GM12874 (cell line): ENCODE measurements around the gene LPP.

Source experiments
- TF ChIP-seq, protein P1 (sequence below): IDR thresholded peaks from 2 replicates; pipeline ENCODE4 v1.5.1; 2011; ENCODE audit warnings: low read depth, mild to moderate bottlenecking, control low read depth, low read length, moderate library complexity; ENCODE audit not compliant: insufficient read depth

Gene LPP

DNA sequence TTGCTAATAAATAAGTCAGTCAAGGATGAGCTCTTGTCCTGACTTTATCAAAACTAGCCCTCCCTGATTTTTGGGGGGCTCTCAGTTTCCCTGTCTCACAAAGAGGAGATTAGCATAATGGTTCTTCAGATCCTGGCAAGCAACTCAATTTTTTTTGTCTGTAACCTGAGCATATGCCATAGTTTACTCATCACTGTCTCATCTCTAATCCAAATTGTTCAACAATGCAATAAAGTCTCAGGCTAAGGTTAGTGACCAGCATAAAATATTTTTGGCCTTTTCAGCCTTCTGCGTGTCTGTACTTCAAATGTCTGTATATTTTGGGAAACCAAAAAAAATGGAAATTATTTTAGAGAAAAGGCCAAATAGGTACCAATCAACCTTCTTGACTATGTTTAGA, 552.2 kb downstream of the LPP start:
- TF ChIP-seq, protein P1, sequence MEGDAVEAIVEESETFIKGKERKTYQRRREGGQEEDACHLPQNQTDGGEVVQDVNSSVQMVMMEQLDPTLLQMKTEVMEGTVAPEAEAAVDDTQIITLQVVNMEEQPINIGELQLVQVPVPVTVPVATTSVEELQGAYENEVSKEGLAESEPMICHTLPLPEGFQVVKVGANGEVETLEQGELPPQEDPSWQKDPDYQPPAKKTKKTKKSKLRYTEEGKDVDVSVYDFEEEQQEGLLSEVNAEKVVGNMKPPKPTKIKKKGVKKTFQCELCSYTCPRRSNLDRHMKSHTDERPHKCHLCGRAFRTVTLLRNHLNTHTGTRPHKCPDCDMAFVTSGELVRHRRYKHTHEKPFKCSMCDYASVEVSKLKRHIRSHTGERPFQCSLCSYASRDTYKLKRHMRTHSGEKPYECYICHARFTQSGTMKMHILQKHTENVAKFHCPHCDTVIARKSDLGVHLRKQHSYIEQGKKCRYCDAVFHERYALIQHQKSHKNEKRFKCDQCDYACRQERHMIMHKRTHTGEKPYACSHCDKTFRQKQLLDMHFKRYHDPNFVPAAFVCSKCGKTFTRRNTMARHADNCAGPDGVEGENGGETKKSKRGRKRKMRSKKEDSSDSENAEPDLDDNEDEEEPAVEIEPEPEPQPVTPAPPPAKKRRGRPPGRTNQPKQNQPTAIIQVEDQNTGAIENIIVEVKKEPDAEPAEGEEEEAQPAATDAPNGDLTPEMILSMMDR: no peak

DNA sequence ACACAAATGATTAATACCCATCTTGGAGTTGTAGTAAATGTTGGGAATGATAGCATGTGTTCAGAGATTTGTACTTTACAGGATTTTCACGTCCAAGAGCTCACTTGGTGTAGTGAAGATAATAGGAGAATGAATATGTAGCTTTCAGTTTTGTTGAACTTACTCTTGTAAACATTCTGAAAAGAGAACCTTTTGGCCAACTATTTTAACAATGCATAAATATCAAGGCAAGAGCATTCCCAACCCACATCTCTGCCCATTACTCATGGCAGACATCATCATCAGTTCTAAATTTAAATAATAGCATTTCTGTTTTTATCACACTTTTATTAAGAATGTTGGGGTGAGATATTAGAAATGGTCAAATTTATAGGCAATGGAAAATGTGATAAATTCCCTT, 552.6 kb downstream of the LPP start:
- TF ChIP-seq, protein P1: no peak

DNA sequence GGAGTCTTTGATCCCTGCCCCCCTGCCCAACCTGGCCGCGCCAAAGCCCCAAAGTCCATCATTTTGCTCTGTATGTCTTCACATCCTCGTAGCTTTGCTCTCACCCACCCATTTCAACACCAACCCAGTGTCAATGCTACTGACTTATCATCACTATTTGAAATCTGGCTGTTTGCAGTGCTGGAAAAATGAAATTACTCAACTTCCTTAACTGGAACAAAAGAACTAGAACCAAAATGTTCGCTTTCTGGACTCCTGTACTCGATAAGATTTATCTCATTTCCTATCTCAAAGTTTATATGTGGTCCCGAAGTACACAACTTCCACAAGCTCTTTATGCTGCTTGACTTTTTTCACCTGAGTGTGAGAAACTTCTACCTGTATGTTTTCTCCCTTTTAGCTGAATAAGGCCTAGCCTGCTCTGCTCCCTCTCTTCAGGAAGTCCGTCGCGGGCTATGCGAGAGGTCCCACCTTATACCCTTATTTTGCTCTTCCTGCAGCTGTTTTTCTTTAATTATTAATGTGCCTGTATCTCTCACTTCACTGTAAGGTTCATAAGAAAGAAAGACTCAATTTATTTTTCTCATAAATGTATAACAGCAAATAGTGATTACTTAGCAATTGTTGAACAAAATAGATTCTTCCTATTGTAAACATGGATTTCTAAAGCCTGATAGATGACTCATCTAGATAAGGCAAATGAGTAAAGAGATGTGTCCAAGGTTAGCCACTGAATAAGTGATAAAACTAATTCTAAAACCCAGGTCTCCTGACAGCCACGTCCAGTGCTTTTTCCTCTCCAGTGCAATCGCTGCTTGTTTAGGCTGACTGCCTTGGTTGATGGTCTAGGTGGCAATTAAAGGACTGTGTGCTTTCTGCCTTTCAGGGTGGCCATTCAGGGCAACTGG, 553.7 kb downstream of the LPP start:
- TF ChIP-seq, protein P1: no peak

DNA sequence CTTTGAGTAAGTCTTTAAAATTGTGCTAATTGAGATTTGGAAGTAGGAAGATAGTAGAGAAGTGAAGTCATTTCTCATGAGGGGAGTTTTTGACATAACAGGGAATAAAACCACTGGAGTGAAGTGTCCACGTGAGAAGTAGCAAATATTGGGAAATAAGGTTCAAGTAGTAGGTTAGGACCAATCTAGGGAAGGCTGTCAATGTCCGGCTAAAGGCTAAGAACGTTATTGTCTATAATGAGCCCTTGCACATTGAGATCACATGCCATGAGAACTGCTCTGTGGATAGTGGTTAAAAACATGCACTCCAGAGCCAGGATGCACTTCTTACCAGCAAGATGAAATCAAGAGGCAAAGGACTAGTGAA, 557.9 kb downstream of the LPP start:
- TF ChIP-seq, protein P1: no peak

DNA sequence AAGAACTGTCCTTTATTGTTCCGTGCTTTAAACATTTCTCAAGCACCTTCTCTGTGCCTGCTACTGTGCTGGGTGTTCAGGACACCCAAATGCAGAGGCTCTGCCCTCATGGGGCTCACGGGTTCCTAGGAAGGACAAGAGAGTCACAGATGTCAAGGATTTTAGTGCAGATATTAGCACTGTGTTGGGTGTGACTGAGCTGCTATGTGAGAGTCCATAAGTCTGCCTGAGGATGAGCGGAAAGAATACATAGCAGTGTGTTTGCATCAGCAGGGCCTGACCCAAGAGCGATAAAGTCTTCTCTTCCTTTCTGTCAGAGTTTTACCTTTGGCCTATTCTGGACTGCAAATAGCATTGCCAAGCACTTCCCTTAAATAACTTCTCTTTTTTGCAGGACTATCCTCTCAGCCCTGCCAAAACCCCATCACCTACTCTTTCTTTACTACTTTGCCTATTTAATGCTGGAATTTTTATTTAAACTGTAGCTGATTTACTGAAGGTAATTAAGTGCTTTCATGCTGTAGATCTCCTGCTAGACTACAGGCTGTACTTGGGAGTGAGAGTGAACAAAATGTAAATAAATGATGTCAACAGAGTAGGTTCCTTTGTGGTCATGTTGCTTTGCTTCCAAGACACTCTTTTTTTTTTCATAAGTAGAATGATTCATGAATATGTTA, 558.4 kb downstream of the LPP start:
- TF ChIP-seq, protein P1: no peak

DNA sequence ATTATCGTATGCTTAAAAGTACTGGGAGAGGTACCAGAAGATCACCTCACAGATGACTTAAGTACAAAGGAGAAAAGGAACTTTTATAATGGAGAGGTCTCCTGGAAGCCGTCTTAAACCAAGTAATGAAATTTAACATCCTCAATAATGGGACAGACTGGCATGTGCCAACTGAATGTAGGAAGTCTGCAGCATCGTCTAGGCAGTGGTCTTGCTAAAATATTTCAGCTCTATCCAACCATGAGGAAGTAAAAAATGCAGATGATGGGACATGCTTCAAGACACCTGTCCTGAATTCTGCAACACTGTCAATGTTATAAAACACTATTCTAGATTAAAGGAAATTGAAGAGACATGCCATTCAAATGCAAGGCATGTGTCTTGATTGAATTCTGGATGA, 559.0 kb downstream of the LPP start:
- TF ChIP-seq, protein P1: no peak

DNA sequence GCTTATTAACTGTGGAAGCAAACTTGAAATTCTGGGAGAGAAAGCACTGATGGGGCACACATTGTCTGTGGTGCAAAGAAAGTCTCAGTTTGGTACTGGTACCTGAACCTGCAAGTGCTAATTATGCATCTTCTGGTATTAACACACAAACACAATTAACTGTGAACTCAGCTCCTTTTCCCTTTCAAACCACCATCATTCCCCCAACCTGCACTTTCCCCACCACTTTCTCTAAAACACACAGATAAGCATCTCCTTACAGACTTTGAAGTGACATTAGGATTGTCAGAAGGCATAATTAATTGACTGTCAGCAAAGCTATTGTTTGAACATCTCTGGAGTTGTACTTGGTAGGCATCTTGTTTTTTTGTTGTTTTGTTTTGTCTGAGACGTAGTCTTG, 565.6 kb downstream of the LPP start:
- TF ChIP-seq, protein P1: no peak
